ENCODE measurements around the gene SMAD3.

SMAD3 gene

DNA sequence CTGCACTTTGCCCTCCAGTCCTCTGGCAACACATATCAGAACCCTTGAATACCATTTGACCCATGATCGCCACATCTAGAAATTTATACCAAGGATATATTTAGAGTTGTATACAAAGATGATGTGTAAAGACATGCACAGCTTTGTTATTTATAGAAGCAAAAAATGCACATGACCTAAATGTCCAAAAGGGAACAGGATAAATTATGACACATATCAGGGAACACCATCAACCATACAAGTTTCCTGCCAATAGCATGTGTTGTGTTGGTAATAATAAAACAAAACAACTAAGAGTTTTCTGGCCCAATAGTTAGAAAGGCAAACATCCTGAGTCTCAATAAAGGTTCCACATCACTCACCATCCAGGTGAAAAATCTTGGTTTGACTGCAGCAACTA is 137.6 kb downstream of the SMAD3 start:
- no peak for DNase-seq

DNA sequence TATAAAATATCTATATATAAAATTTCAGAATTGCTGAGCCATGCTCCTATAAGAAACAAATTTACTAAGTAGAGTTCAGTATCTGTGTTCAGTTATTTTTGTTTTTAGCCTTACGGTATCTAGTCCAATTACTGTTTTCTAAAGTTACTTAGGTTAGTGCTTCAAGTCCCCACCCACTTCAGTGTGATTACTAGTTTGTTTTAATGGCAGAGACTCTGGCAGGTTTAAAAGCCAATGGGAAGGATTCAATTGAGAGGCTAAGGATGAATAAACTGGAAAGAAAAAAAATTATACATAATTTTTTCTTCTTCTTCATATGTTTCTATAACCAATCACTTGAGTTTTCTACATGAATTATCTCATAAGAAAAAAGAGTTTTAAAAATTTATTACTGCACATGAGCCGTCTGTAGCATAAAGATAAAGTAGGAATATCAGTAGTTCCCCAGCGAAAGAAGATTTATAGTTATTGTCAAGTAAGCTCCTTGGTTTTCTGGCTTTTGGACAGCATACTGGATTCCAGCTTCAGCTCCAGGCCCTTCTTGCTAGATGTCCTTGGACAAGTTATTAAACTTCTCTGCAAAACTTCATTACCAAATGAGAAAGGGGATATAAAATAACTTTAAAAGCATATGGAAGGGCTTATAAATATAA is 142.3 kb downstream of the SMAD3 start:
- no peak for DNase-seq

- DNase-seq, result no peak
Observed at GRCh38 chr15:67208396-67208795, 143.0 kb downstream of the SMAD3 start.

DNA sequence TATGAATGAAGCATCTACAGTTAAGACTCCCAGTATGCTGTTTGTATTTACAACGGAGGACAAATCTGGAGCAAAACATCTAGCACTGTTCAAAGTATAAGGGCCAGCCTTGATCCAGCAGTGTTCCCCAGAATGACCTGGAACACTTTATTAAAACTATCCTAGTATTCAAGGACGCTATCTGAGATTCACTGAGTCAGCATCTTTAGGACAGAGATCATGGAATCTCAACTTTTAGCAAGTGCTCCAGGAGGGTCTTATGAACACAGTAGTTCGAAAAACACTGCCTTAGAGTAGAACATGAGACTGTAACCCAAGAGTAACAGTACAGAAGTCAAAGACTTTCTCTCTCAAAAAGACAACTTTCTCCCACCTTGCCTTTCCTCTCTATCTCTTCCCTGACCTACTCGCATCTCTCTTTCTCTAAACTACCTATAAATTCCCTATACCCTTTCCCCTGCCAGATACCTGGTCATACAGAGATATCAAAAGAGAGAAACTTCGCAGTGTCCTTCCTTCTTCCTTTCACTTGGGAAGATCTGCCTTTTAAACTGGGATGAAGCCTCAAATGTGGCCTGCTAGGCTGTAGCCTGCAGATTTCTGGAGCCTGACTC is 145.3 kb downstream of the SMAD3 start:
- DNase-seq, result no peak

- DNase-seq, result no peak
Observed at GRCh38 chr15:67212684-67213367, 147.4 kb downstream of the SMAD3 start.

- DNase-seq, result no peak
Observed at GRCh38 chr15:67215102-67215501, 149.7 kb downstream of the SMAD3 start.

DNA sequence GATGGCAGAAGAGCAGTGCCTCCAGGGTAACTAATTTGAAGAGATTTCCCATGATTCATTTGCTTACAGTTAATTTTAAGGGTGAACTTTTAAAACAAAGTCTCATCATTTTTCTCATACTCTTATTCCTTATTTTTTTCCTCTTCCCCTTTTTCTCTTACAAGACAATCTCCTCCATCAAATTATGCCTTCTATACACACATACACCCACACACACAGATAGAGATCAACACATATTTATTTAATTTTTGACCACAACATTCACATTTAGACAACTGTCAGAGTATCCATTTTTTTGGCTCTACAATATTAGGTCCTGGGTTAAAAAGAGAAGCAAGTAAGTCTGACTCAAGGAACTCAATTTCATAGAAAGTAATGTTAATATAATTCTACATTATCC is 151.5 kb downstream of the SMAD3 start:
- no peak for DNase-seq

- no peak for DNase-seq
Observed at GRCh38 chr15:67218428-67218827, 153.0 kb downstream of the SMAD3 start.

- no peak for DNase-seq
Observed at GRCh38 chr15:67219288-67219687, 153.9 kb downstream of the SMAD3 start.

DNA sequence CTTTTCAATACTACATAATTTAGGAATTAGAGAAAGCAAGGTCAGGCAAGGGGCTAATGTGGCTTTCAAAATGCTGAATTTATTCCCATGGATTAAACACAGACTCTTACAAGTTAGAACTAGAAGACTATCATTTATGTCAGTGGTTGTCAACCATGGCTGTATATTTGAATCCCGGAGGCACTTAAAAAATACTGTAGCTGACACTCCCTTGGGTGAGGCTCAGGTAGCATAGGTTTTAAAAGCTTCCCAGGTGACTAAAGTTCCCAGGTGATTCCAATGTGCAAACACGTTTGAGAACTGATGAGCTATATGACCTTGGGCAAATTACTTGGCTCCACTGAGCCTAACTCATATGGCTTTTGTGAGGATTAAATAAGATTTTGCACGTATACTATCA is 159.5 kb downstream of the SMAD3 start:
- DNase-seq, result no peak

DNA sequence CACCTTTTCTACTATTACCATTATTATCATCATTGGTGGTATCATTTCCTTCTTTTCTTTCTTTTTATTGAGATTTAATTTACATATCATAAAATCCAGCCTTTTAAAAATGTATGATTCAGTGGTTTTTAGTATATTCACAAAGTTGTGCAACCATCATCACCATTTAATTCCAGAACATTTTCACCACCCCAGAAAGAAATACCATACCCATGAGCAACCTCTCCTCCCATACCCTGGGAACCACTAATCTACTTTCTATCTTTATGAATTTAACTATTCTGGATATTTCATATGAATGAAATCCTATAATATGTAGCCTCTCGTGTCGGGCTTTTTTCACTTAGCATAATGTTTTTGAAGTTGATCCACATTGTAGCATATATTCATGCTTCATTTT is 159.9 kb downstream of the SMAD3 start:
- DNase-seq, result no peak

DNA sequence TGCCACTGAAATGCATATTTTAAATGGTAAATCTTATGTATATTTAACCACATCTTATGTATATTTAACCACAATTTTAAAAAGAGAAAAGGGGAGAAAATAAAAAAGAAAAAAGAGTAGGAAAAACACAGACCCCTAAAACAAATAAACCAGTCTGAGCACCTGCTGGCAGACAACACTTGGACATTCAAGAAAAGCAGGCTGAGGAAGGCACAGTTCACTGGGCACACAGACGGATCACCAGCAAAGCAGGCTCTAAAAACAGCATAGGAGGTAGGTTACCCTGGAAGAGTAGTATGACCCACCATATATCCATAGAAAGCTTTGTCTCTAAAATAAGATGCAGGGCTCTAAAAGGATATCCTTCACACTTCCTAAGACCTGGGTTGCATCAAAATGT is 162.0 kb downstream of the SMAD3 start:
- no peak for DNase-seq

- no peak for DNase-seq
Observed at GRCh38 chr15:67227846-67228245, 162.4 kb downstream of the SMAD3 start.

- no peak for DNase-seq
Observed at GRCh38 chr15:67228286-67228685, 162.9 kb downstream of the SMAD3 start.

DNA sequence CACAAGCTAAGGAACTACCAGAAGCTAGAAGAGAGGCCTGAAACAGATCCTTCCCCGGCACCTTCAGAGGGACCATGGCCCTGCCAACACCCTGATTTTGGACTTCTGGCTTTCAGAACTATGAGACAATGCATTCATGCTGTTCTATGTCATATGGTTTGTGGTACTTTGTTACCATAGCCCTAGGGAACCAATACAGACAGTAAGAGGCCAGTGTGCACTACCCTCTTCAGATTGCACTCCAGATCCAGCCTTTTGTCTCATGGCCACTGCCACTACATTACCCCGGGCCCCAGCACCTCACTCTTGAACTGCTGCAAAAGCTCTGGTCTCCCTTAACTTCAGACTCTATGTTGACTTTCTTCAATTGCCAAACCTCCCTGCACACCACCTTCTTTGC is 165.1 kb downstream of the SMAD3 start:
- DNase-seq, result no peak

DNA sequence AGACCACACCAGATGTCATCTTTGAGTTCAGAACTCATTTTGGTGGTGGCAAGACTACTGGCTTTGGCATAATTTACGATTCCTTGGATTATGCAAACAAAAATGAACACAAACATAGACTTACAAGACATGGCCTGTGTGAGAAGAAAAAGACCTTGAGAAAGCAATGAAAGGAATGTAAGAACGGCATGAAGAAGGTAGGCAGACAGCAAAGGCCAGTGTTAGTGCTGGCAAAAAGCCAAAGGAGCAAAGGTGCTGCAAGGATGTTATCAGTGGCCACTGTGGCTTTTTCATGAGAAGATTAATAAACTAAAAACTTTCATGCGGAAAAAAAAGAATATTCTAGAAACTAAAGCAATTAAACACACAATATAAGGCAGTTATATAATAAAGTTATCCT is 167.2 kb downstream of the SMAD3 start:
- DNase-seq, result no peak

DNA sequence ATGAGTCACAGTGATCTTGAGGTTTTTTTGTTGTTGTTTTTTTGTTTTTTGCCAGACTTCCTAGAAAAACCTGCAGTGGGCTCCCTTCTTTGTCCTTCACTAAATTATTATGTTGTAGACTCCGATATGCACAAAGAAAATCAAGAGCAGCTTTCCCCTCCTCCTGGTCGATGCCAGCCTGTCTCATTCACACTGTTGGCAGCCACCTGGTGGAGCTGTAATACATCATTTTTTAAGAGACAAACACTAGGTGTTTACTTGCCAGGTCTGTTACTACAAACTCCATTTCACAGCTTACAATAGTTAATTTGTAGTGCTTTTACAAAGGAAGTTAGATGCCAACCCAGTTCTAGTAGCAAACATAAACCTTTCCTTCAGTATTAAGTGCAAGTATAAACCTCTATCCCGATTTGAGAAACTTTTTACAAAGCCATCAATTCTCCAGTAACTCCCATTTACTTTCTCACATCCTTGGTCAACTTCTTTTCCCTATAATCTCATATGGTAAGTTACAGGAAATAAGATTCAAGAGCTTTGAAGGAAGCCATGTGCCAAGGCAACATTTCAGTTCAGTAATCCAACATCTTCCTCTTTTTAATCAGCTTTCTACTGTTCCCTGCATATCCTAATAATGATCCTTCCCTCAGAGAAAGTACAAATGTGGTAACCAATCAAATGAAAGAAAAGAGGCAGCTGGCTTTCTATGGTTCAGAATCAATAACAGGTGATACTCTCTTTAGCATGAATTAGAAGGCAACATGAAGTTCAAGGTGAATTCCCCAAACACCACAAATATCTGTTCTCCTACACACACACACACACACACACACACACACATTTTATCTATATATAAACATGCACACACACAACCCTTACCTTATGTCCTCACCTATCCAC is 175.1 kb downstream of the SMAD3 start:
- DNase-seq, result no peak

DNA sequence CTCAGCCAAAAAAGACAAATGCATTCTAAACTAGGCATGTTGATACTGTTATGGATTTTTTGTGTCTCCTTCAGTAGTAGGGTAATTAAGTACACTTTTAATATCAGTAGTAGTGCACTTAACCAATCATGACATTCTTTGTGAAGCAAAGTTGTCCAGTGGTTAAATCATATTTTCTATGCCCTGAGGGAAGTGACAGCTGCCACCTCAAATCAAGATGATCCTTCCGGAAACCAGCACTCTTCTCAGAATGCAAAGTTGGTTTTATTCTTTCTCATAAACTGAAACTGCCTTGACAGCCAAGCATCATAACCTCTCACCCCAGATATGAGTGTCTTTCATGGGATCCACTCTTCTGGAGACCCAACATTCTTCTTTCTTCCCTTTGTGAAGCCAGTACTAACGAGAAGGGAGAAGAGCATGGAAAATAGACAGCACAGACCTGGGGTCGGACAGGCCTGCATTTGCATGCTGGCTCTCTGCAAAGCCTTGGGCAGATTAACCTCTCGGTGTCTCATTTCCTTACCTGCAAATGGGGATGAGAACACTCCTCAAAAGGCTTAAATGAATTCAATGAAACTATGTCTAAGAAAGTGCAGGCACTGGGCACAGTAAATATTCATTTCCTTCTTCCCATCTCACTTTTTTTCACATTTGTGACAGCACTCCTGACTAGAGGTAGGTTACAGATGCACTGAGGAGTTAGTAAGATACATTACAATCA is 175.9 kb downstream of the SMAD3 start:
- no peak for DNase-seq

DNA sequence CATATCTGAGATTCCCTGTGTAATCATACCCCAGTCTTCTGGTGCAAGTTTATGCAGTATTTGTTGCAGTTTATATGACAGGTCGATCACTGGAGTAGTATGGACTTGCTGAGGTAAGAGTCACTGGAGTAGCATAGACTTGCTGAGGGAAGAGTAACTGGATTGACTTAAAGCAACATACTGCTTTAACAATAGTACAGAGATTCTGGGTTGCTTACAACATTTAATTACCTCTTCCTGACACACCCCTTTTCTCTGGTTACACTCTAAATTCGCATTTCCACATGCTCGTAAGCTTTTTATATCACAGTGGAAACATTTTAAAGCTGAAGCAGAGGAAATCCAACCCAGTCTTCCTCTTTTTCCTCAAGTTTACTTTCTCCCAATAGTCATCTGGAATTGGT is 177.3 kb downstream of the SMAD3 start:
- no peak for DNase-seq

Data from DMS79 treated with DMSO at 0.1 percent for 48 hours (cell line).